Neuronal stem cell (in vitro differentiated cells): ENCODE measurements around the gene EIF5.

ENCODE experiments used
- DNase-seq: peaks from one replicate; pipeline ENCODE4 v3.0.0-alpha.2; 2013; ENCODE audit warnings: low spot score
- H2AFZ ChIP-seq: one replicate; pipeline ENCODE4 v1.6.1; 2013; ENCODE audit warnings: mild to moderate bottlenecking, low read length, inconsistent platforms
- H2AK5ac ChIP-seq: 2 replicates; pipeline ENCODE4 v1.6.1; 2013; ENCODE audit warnings: low read depth, mild to moderate bottlenecking, inconsistent platforms, low read length, moderate library complexity, mixed read lengths
- H2BK120ac ChIP-seq: 2 replicates; pipeline ENCODE4 v1.6.1; 2013; ENCODE audit warnings: low read depth, mild to moderate bottlenecking, inconsistent platforms, low read length, moderate library complexity, mixed read lengths
- H2BK12ac ChIP-seq: one replicate; pipeline ENCODE4 v1.6.1; 2013; ENCODE audit warnings: low read length, inconsistent platforms
- H2BK15ac ChIP-seq: 2 replicates; pipeline ENCODE4 v1.6.1; 2013; ENCODE audit warnings: mild to moderate bottlenecking, low read length, inconsistent platforms, mixed read lengths
- H2BK5ac ChIP-seq: one replicate; pipeline ENCODE4 v1.6.1; 2013; ENCODE audit warnings: inconsistent platforms, mild to moderate bottlenecking, low read length, moderate library complexity
- H3K14ac ChIP-seq: one replicate; pipeline ENCODE4 v1.6.1; 2013; ENCODE audit warnings: low read length, inconsistent platforms
- H3K18ac ChIP-seq: 2 replicates; pipeline ENCODE4 v1.6.1; 2013; ENCODE audit warnings: low read length, inconsistent platforms
- H3K23ac ChIP-seq: 2 replicates; pipeline ENCODE4 v1.6.1; 2013; ENCODE audit warnings: low read depth, mild to moderate bottlenecking, mixed read lengths, low read length, inconsistent platforms; ENCODE audit not compliant: poor library complexity
- H3K27ac ChIP-seq: replicated peaks from 3 replicates; pipeline ENCODE4 v1.5.1; 2013; ENCODE audit warnings: low read length, inconsistent platforms
- H3K27me3 ChIP-seq, 3 experiments: 2 replicates each; pipeline ENCODE4 v1.6.1; 2013; ENCODE audit warnings: low read length in 3 of 3, mild to moderate bottlenecking in 2 of 3, inconsistent platforms in 1 of 3, low read depth in 1 of 3, mixed read lengths in 1 of 3, moderate library complexity in 1 of 3; ENCODE audit not compliant: control insufficient read depth in 3 of 3, insufficient read depth in 3 of 3
- H3K36me3 ChIP-seq, 2 donors: replicated peaks in 1 of 2; 2 replicates each; pipeline ENCODE4 v1.6.1; 2013; ENCODE audit warnings: low read length in 2 of 2; ENCODE audit not compliant: control insufficient read depth in 2 of 2, insufficient read depth in 2 of 2
- H3K4ac ChIP-seq: 2 replicates; pipeline ENCODE4 v1.6.1; 2013; ENCODE audit warnings: inconsistent platforms, mild to moderate bottlenecking, low read length, moderate library complexity
- H3K4me1 ChIP-seq, 2 donors: 1 replicate in 1 of 2; 2 replicates in 1 of 2; pipeline ENCODE4 v1.6.1; 2013; ENCODE audit warnings: low read length in 2 of 2, low read depth in 1 of 2; ENCODE audit not compliant: control insufficient read depth in 2 of 2, insufficient read depth in 1 of 2
- H3K4me2 ChIP-seq: one replicate; pipeline ENCODE4 v1.6.1; 2013; ENCODE audit warnings: mild to moderate bottlenecking, low read length, inconsistent platforms; ENCODE audit not compliant: insufficient read depth, poor library complexity, severe bottlenecking
- H3K4me3 ChIP-seq, 2 donors: 2 replicates each; pipeline ENCODE4 v1.5.1; 2013; ENCODE audit warnings: low read length in 2 of 2, mild to moderate bottlenecking in 2 of 2, inconsistent platforms in 1 of 2, moderate library complexity in 1 of 2
- H3K79me1 ChIP-seq: one replicate; pipeline ENCODE4 v1.6.1; 2013; ENCODE audit warnings: low read depth, mild to moderate bottlenecking, inconsistent platforms, low read length, moderate library complexity
- H3K9ac ChIP-seq: one replicate; pipeline ENCODE4 v1.6.1; 2013; ENCODE audit warnings: mild to moderate bottlenecking, low read depth, low read length, inconsistent platforms; ENCODE audit not compliant: poor library complexity
- H3K9me3 ChIP-seq, 2 donors: replicated peaks in 1 of 2; 2 replicates each; pipeline versions ENCODE3 to v1.6.1; 2013; ENCODE audit warnings: low read length in 2 of 2, mild to moderate bottlenecking in 2 of 2, inconsistent platforms in 1 of 2, low read depth in 1 of 2, mixed read lengths in 1 of 2, moderate library complexity in 1 of 2; ENCODE audit not compliant: control insufficient read depth in 2 of 2, insufficient read depth in 1 of 2
- H4K8ac ChIP-seq: one replicate; pipeline ENCODE4 v1.6.1; 2013; ENCODE audit warnings: low read depth, mild to moderate bottlenecking, inconsistent platforms, low read length, moderate library complexity
- H4K91ac ChIP-seq: one replicate; pipeline ENCODE4 v1.6.1; 2013; ENCODE audit warnings: low read length, low read depth, mild to moderate bottlenecking, inconsistent platforms; ENCODE audit not compliant: poor library complexity
- WGBS, 2 donors: extraction: QIAGEN DNeasy Blood & Tissue Kit; methylation state at CpG; one replicate each; pipeline ENCODE4 v1.1.7; 2013; ENCODE audit warnings: missing lambda C conversion rate in 2 of 2, mixed read lengths in 1 of 2; ENCODE audit not compliant: insufficient read length in 2 of 2, insufficient replicate concordance in 1 of 2; ENCODE audit errors: extremely low coverage in 2 of 2; 5-methylcytosine and 5-hydroxymethylcytosine counted together

EIF5 gene

DNA sequence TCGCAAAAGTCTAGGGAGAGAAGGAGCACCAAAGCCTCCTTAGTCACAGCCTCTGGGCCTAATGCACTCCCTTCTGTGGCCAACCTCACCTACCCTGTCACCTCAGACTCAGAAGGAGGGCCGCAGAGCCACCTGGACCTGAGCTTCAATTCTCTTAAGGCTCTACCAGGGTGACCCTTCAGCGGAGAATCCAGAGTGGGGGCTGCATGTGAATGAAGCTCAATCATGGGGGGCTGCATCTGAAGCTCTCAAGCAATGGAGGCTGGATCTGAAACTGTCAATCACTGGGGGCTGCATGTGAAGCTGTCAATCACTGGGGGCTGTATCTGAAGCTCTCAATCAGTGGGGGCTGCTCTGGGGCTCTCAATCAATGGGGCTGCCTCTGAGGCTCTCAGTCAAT lies 43.1 kb upstream of the EIF5 start:
- Histone ChIP-seq H3K79me1 (no peaks in the 10 kb centered on the region), H3K18ac (no peak overlapping the region), H3K4ac (no peak overlapping the region), H3K4me2 (no peak overlapping the region), H2BK5ac (peak overlapping the region; percentile 49), H3K36me3 (no peaks in the 10 kb centered on the region), H3K4me3 (no peak overlapping the region), H4K8ac (no peak overlapping the region), H4K91ac (no peak overlapping the region), H3K4me1 (no peaks in the 10 kb centered on the region), H3K23ac (no peak overlapping the region), H2BK120ac (no peak overlapping the region), H2BK15ac (no peak overlapping the region), H3K14ac (no peak overlapping the region), H3K27me3 (peaks cover 0 to 42% (median 0%) of the 10 kb centered on the region in 3 experiments), H3K27ac (no peak overlapping the region), H2BK12ac (peak overlapping the region; percentile 50), H3K9ac (no peak overlapping the region), H3K9me3 (no peaks in the 10 kb centered on the region), H2AFZ (no peak overlapping the region), H2AK5ac (no peak overlapping the region)
- DNase-seq = no peak
- WGBS, 2 donors = no CpG with 5 or more reads among the region's 3 CpGs

GRCh38 chr14:103292426-103293374 lies 41.3 kb upstream of the EIF5 start:
- peak; percentile 73 for DNase-seq
- Histone ChIP-seq H2AFZ (no peak overlapping the region), H4K8ac (no peak overlapping the region), H2AK5ac (no peak overlapping the region), H3K4me3 (no peak overlapping the region), H4K91ac (no peak overlapping the region), H3K4me1 (no peaks in the 10 kb centered on the region), H3K36me3 (no peaks in the 10 kb centered on the region), H3K9ac (no peak overlapping the region), H3K4me2 (no peak overlapping the region), H2BK12ac (no peak overlapping the region), H2BK15ac (no peak overlapping the region), H3K4ac (no peak overlapping the region), H3K9me3 (no peaks in the 10 kb centered on the region), H2BK5ac (no peak overlapping the region), H2BK120ac (no peak overlapping the region), H3K23ac (no peak overlapping the region), H3K27ac (no peak overlapping the region), H3K14ac (no peak overlapping the region), H3K18ac (no peak overlapping the region), H3K27me3 (peaks cover 0 to 26% (median 0%) of the 10 kb centered on the region in 3 experiments), H3K79me1 (no peaks in the 10 kb centered on the region)
- WGBS, 2 donors = no CpG with 5 or more reads among the region's 10 CpGs

- no peak overlapping the region for H3K27ac ChIP-seq
- no peak overlapping the region for H3K18ac ChIP-seq
- no peaks in the 10 kb centered on the region for H3K9me3 ChIP-seq
- no peak for DNase-seq
- H3K23ac ChIP-seq = no peak overlapping the region
- H2BK5ac ChIP-seq = no peak overlapping the region
- H2AK5ac ChIP-seq = no peak overlapping the region
- no peak overlapping the region for H2BK12ac ChIP-seq
- H2BK120ac ChIP-seq = no peak overlapping the region
- no peaks in the 10 kb centered on the region for H3K36me3 ChIP-seq
- WGBS, 2 donors = no CpG with 5 or more reads among the region's 7 CpGs
- no peak overlapping the region for H3K4me2 ChIP-seq
- no peaks in the 10 kb centered on the region for H3K4me1 ChIP-seq
- peaks cover 0 to 21% (median 0%) of the 10 kb centered on the region in 3 experiments for H3K27me3 ChIP-seq
- H2AFZ ChIP-seq = no peak overlapping the region
- no peak overlapping the region for H3K14ac ChIP-seq
- H3K4ac ChIP-seq = no peak overlapping the region
- no peak overlapping the region for H2BK15ac ChIP-seq
- H4K91ac ChIP-seq = no peak overlapping the region
- no peaks in the 10 kb centered on the region for H3K79me1 ChIP-seq
- H3K9ac ChIP-seq = no peak overlapping the region
- no peak overlapping the region for H4K8ac ChIP-seq
- H3K4me3 ChIP-seq = no peak overlapping the region
Measured at GRCh38 chr14:103293465-103293864, 40.6 kb upstream of the EIF5 start.

DNA sequence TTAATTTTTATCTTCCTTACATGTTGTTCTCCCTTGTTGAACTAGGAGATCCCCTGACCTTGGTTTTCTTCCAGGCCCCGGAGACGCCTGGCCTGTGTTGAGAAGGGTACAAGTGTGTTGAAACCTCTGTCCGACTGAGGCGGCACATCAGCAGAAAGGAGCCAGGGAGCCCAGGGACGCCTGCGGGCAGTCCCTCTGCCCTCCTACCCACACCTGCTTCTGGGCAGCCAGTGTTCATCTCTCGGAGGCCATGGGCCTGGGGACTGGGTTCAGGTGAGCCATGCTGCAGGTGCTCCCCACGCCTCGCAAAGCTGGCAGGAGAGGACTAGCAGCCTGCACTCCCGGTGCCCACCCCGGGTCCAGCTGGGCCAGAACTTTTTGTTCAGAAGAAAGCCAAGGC lies 39.9 kb upstream of the EIF5 start:
- Histone ChIP-seq H3K23ac (no peak overlapping the region), H3K14ac (no peak overlapping the region), H2BK12ac (no peak overlapping the region), H4K91ac (no peak overlapping the region), H3K27me3 (peaks cover 0 to 21% (median 0%) of the 10 kb centered on the region in 3 experiments), H2BK120ac (no peak overlapping the region), H3K4me2 (no peak overlapping the region), H3K79me1 (no peaks in the 10 kb centered on the region), H2AFZ (no peak overlapping the region), H2BK15ac (no peak overlapping the region), H3K36me3 (no peaks in the 10 kb centered on the region), H4K8ac (no peak overlapping the region), H2AK5ac (no peak overlapping the region), H3K4me3 (no peak overlapping the region), H3K9me3 (no peaks in the 10 kb centered on the region), H3K18ac (no peak overlapping the region), H3K27ac (no peak overlapping the region), H2BK5ac (no peak overlapping the region), H3K4me1 (no peaks in the 10 kb centered on the region), H3K4ac (no peak overlapping the region), H3K9ac (no peak overlapping the region)
- no peak for DNase-seq
- no CpG with 5 or more reads among the region's 11 CpGs for WGBS, 2 donors
